Upper lobe of left lung (tissue), 6 donors: ENCODE results near the gene NUP214. TPM values are rescaled to one million over a fixed set of nuclear protein-coding genes. Genes with fewer than 3 reads are reported as not detected.
A peak's percentile ranks its signal among the peaks of the same experiment; 100 is the strongest.

Source experiments
- ATAC-seq, 2 donors: fragments of 200-7000 bp; cut with Tn5 transposase; one replicate each; pipeline ENCODE4 v1.9.1; 2022; ENCODE audit warnings: mild to moderate bottlenecking in 2 of 2, moderate library complexity in 2 of 2; ENCODE audit not compliant: low FRiP score in 2 of 2
- DNase-seq, 2 donors: peaks; one replicate each; pipeline ENCODE4 v3.0.0-alpha.2; 2019 to 2020
- H3K27ac ChIP-seq, 4 donors: fragments of 200-600 bp; sonication (generic); one replicate each; pipeline ENCODE4 v1.5.1; 2016 to 2019
- H3K27me3 ChIP-seq, 4 donors: fragments of 200-600 bp; sonication (generic); one replicate each; pipeline ENCODE4 v1.5.1; 2017 to 2019
- H3K36me3 ChIP-seq, 4 donors: fragments of 200-600 bp; sonication (generic); one replicate each; pipeline ENCODE4 v1.5.1; 2016 to 2019
- H3K4me1 ChIP-seq, 4 donors: fragments of 200-600 bp; sonication (generic); one replicate each; pipeline ENCODE4 v1.5.1; 2018 to 2019
- H3K4me3 ChIP-seq, 4 donors: fragments of 200-600 bp; sonication (generic); one replicate each; pipeline ENCODE4 v1.5.1; 2017 to 2019; ENCODE audit warnings: mild to moderate bottlenecking in 2 of 4, moderate library complexity in 1 of 4
- H3K9me3 ChIP-seq, 4 donors: fragments of 200-600 bp; sonication (generic); one replicate each; pipeline ENCODE4 v1.5.1; 2018 to 2019
- EP300 ChIP-seq, 4 donors: sonication (generic); formaldehyde crosslinking; IDR thresholded peaks; one replicate each; pipeline ENCODE4 v1.5.1; 2017; ENCODE audit warnings: antibody characterized with exemption in 4 of 4, control low read depth in 2 of 4
- POLR2A ChIP-seq, 4 donors: fragments of 450-650 bp; IDR thresholded peaks; one replicate each; pipeline ENCODE4 v1.5.1; 2016 to 2017; ENCODE audit warnings: antibody characterized with exemption in 4 of 4, mild to moderate bottlenecking in 2 of 4
- POLR2AphosphoS5 ChIP-seq, 2 donors: sonication (generic); formaldehyde crosslinking; IDR thresholded peaks; one replicate each; pipeline ENCODE4 v1.5.1; 2017; ENCODE audit warnings: antibody characterized with exemption in 2 of 2
- WGBS, 2 donors: methylation state at CpG; one replicate each; pipeline ENCODE4 v1.1.5; 2017 to 2018; 5-methylcytosine and 5-hydroxymethylcytosine counted together
- total RNA-seq, 6 donors: library from RNA; depleted of rRNA in 4 of 6; stranded (reverse); fragments of >200 nt in 4 of 6; gene quantifications; one replicate each; pipeline versions ENCODE4 v1.1.0 to v1.2.1, GENCODE V29; 2016 to 2021
- TF ChIP-seq, protein P1 (sequence below), 6 experiments: fragments of 450-650 bp in 4 of 6; fragments of 200-600 bp in 2 of 6; sonication (generic) in 2 of 6; IDR thresholded peaks; one replicate each; pipeline ENCODE4 v1.5.1; 2016 to 2019; ENCODE audit warnings: antibody characterized with exemption in 6 of 6
- donor health status: DM: no; HTN: no; CAD: no; lungs with moderate emphysema.
- donor health status: DM: no; HTN: yes; CAD: no; lungs with severe emphysema.

The NUP214 gene
- total RNA-seq, 6 donors from 2014 or later, result 35.3 to 113 (median 44.3) TPM

DNA sequence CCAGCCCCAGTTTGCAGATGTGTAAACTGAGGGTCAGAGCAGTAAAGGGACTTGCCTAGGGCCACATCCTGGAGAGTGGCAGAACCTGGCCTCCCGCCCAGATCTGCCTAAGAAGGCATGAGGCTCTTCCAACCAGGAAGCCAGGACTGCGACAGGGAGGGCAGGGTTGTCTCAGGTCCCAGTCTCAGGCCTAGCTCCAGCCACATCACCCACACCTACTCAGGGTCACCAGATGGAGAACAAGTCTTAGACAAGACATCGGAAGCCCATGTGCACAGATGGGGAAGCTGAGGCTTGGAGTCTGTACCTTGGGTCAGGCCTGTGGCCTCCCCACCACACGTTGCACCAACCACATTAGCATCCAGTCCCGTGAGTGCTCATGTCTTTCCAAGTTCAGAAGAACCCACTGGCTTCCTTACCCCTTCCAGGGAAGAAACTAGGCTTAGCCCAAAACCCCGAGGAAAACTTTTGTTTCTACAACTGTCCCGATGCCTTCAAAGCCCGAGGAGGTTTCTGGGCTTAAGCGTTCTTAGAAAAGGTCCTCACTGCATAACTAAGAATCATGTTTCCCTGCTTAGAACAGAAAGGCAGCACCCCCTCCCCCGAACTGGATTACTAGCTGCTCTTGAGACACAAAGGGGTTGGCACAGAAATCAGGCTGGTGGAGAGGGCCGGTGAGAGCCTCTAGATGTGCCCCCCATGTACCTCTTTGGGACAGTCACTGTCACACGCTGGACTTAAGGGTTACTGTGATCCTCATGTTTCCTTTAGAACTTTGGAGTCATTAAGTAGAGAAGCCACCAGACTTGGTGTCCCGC lies 148.7 kb downstream of the NUP214 start:
- peak overlapping the region in 3 of 4 donors; percentile 80 to 86 (median 82) for H3K4me3 ChIP-seq
- peak in 1 of 2 donors; percentile 55 for DNase-seq
- peak; percentile 1 to 3 for ATAC-seq
- H3K27ac ChIP-seq, result peak overlapping the region; percentile 87 to 93 (median 92)
- 33 to 44% methylated on average over 12 to 13 of the region's 13 CpGs for WGBS, 2 donors
- no peaks in the 10 kb centered on the region for H3K9me3 ChIP-seq
- no peaks in the 10 kb centered on the region for H3K27me3 ChIP-seq
- peaks cover 45 to 86% (median 54%) of the 10 kb centered on the region in 4 donors for H3K4me1 ChIP-seq
- no peaks in the 10 kb centered on the region for H3K36me3 ChIP-seq
- TF ChIP-seq, protein P1, sequence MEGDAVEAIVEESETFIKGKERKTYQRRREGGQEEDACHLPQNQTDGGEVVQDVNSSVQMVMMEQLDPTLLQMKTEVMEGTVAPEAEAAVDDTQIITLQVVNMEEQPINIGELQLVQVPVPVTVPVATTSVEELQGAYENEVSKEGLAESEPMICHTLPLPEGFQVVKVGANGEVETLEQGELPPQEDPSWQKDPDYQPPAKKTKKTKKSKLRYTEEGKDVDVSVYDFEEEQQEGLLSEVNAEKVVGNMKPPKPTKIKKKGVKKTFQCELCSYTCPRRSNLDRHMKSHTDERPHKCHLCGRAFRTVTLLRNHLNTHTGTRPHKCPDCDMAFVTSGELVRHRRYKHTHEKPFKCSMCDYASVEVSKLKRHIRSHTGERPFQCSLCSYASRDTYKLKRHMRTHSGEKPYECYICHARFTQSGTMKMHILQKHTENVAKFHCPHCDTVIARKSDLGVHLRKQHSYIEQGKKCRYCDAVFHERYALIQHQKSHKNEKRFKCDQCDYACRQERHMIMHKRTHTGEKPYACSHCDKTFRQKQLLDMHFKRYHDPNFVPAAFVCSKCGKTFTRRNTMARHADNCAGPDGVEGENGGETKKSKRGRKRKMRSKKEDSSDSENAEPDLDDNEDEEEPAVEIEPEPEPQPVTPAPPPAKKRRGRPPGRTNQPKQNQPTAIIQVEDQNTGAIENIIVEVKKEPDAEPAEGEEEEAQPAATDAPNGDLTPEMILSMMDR (IDR thresholded peaks at IDR 0.05), result no peak
- TF ChIP-seq POLR2AphosphoS5 (IDR thresholded peaks at IDR 0.05) (no peak), POLR2A (IDR thresholded peaks at IDR 0.05) (no peak), EP300 (IDR thresholded peaks at IDR 0.05) (no peak)

DNA sequence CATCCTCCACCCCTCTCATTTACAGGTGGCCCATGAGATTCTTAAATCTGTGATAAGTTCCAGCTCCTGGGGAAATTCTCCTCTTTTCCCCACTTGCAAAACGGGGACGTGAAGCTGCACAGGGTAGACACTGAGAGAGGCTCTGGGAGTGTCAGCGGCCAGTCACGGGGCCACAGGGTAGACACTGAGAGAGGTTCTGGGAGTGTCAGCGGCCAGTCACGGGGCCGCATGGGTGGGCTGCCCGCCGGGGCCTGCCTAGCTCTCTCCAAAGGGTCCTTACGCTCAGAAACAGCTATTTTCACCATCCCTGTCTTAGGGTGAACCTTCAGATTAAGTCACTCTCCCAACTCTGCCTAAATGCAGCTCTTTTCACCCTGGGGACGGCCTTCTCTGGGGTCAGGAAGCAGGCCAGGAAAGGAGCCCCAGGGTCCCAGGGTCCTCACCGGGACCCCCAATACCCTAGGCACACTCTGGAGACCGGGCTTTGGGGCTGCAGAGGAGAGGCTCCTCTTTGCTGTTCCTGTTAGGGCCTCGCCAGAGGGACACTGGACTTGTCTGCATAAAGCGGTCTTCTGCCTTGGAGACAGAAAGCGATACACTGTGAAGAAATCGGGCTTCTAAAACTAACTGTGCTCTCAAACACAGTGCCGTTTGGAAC lies 149.4 kb downstream of the NUP214 start:
- DNase-seq (peak; percentile 75 to 78), ATAC-seq (peak; percentile 48 to 60)
- no peaks in the 10 kb centered on the region for H3K27me3 ChIP-seq
- H3K4me3 ChIP-seq, result peak overlapping the region; percentile 18 to 86 (median 81)
- H3K9me3 ChIP-seq, result no peaks in the 10 kb centered on the region
- no peaks in the 10 kb centered on the region for H3K36me3 ChIP-seq
- TF ChIP-seq POLR2AphosphoS5 (IDR thresholded peaks at IDR 0.05) (peak in 1 of 2 donors; percentile 46), EP300 (IDR thresholded peaks at IDR 0.05) (no peak), POLR2A (IDR thresholded peaks at IDR 0.05) (peak in 2 of 4 donors; percentile 62 to 75)
- TF ChIP-seq, protein P1 (IDR thresholded peaks at IDR 0.05), result no peak
- WGBS, 2 donors, result 31 to 58% methylated on average over 13 to 18 of the region's 18 CpGs
- H3K27ac ChIP-seq, result peak overlapping the region; percentile 87 to 93 (median 92)
- H3K4me1 ChIP-seq, result peaks cover 38 to 79% (median 47%) of the 10 kb centered on the region in 4 donors

DNA sequence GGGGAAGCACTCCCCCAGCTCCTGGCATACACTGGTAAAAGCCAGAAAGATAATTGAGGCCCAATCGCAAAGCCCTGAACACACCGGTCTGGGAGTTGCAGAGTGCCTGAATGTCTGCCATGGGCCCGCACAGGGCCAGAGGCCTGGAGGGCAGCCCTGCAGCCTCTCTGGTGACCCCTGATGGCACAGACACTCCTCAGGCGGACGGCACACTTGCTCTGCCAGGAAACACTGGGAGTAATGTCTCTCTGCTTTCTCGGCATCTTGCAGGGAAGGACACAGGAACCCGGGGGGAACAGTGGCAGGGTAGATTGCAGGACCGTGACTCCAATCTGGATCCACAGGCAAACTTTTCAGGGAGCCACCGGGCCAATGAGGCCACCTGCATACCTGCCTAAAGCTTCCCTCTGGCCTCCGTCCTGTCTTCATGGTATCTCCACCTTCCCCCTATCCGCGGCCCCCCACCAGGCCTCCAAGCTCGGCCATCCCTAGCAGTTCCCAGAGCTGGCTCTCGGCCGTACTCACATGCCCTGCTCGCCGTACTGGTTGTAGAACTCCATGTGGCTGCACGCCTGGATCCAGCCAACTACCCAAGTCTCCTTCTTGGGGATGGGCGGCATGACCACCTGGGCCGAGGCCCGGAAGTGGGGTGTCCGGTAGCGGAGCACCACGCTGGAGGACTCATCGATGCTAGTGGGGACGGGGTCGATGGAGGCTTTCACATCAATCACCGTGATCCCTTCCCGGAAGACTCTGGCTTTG lies 150.1 kb downstream of the NUP214 start:
- TF ChIP-seq, protein P1 (IDR thresholded peaks at IDR 0.05), result peak in 1 of 6 experiments; percentile 32
- TF ChIP-seq POLR2AphosphoS5 (IDR thresholded peaks at IDR 0.05) (no peak), EP300 (IDR thresholded peaks at IDR 0.05) (no peak), POLR2A (IDR thresholded peaks at IDR 0.05) (no peak)
- DNase-seq (peak; percentile 52 to 59), ATAC-seq (peak in 1 of 2 donors; percentile 30)
- Histone ChIP-seq H3K27me3 (no peaks in the 10 kb centered on the region), H3K36me3 (no peaks in the 10 kb centered on the region), H3K9me3 (no peaks in the 10 kb centered on the region), H3K4me3 (peak overlapping the region; percentile 22 to 86 (median 81)), H3K27ac (peak overlapping the region; percentile 87 to 93 (median 92)), H3K4me1 (peaks cover 33 to 72% (median 43%) of the 10 kb centered on the region in 4 donors)
- WGBS, 2 donors, result 44 to 68% methylated on average over 21 to 22 of the region's 29 CpGs

DNA sequence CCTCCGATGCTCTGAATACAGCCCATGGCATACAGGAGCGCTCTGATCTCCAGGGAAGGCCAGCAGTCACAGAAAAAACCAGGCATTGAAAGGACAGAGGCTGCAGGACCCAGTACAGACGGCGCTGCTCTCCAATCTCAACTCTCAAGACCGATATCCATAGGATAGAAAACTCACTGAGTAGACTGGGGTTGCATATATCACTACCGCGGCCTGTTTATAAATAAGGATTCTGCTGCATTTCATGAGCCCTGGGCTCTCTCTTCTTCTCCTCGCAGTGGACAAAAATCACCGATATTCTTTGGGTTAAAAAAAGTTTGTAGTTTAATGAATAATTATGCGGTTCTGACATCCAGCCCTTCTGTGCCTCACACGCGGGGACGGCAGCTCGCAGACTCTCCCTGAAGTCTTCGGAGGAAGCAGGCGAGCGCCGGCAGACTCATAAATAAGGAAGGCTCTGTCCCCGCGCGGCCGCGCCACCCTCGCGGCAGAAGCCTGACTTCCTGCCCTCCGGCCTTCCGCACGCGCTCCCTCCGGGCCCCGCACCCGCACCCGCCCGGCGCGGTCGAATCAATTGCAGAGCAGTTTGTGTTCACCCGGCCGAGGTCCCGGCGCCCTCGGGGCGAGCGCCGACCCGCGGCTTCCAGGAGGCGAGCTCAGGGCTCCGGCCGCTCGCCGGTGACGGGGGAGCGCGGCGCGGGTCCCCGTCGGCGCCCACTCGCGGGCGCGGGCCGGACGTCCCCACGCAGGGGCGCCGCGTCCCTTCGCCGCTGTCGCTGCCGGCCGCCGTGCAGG lies 150.9 kb downstream of the NUP214 start, which contains the start of gene FAM78A:
Gene FAM78A, minus strand, starts transcription at position 417 of the 795 bp plus-strand sequence. Its CDS starts 331 bp downstream, at position 86.
- WGBS, 2 donors, result 9 to 38% methylated on average over 9 to 36 of the region's 76 CpGs
- Histone ChIP-seq H3K9me3 (no peaks in the 10 kb centered on the region), H3K4me1 (peaks cover 28 to 65% (median 38%) of the 10 kb centered on the region in 4 donors), H3K4me3 (peak within 1 kb of the TSS; percentile 71 to 86 (median 81)), H3K27ac (peak within 1 kb of the TSS; percentile 87 to 93 (median 92)), H3K27me3 (peaks cover 0 to 3% (median 0%) of the 10 kb centered on the region in 4 donors), H3K36me3 (no peaks in the 10 kb centered on the region)
- peak; percentile 74 to 95 for DNase-seq
- TF ChIP-seq POLR2AphosphoS5 (IDR thresholded peaks at IDR 0.05) (peak in 1 of 2 donors; percentile 18), POLR2A (IDR thresholded peaks at IDR 0.05) (peak in 2 of 4 donors; percentile 6 to 48), EP300 (IDR thresholded peaks at IDR 0.05) (no peak)
- TF ChIP-seq, protein P1 (IDR thresholded peaks at IDR 0.05), result peak in 2 of 6 experiments; percentile 11 to 16
- peak in 1 of 2 donors; percentile 30 for ATAC-seq
